ENCODE measurements around the gene MAZ.
"Not testable (repeated sequence)": the region's sequence is repeated elsewhere in the genome, so short reads cannot be mapped to it uniquely, and the experiment has no call there.

MAZ gene

DNA sequence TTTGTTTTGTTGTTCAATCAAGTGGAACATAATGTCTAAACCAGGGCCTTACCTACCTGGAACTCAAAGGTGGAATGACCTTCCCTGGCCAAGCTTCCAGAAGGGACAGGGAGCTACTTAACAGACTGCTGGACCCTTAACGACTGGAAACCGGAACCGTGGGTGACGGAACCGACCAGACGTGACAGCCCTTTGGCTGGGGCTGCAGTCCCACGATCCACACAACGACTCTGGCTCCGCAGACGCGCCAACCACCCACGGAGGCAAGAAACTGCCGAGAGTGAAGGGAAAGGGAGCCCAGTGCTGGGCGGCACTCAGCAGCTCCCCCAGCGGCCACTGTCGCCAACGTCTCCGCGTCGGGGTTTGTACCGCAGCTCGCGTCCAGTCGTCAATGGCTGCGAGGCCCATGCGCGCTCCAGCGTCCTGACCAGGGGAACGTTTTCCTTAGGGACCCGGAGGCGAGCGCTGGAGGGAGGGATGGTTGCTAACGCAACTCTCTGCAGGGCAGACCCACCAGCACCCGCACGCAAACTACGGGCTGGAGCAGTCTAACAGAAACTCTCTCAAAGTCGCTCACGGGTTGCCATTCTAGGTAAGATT, 21.3 kb upstream of the MAZ start:
- DNase-seq = peak; percentile 69

DNA sequence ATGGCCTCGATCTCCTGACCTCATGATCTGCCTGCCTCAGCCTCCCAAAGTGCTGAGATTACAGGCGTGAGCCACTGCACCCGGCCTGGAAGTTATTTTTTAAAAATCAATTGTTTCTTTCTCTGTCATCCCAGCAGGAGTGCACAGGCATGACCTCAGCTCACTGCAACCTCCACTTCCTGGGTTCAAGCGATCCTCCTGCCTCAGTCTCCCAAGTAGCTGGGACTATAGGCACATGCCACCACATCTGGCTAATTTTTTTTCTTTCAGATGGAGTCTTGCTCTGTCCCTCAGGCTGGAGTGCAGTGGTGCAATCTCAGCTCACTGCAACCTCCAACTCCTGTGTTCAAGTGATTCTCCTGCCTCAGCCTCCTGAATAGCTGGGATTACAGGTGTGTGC, 19.2 kb upstream of the MAZ start:
- not testable (repeated sequence) for DNase-seq

DNA sequence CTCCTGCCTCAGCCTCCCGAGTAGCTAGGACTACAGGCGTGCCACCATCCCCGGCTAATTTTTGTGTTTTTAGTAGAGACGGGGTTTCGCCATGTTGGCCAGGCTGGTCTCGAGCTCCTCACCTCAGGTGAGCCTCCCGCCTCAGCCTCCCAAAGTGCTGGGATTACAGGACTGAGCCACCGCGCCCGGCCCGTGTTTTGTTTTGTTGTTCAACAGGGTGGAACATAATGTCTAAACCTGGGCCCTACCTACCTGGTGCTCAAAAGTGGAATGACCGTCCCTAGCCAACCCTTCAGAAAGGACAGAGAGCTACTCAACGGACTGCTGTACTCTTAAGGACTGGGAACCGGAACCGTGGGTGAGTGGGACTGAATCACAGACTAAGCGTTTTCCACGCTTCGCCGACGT, 16.6 kb upstream of the MAZ start:
- no peak for DNase-seq

DNA sequence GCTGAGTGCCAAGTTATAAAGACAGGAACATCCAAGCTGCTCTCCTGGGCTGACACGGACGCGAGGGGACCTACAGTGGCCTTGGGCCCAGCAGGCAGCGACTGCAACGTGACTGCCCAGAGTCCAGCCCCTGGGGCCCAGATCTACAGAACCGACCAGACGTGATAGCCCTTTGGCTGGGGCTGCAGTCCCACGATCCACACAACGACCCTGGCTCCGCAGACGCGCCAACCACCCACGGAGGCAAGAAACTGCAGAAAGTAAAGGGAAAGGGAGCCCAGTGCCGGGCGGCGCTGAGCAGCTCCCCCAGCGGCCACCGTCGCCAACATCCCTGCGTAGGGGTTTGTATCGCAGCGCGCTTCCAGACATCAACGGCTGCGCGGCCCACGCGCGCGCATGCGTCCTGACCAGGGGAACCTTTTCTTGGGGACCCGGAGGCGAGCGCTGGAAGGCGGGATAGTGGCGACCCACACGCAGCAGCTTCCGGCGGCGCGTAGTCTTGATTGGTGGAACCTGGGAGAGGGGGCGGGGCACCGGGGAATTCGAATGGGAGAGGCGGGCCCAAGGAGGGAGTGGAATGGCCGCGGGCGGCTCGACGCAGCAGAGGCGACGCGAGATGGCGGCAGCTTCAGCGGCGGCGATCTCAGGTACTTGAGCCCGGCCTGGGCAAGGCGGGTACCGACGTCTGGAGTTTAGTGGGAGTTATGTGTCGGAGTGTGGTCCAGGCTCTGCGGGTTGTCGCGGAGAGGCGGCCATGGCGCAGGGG, 16.0 kb upstream of the MAZ start, which contains the start of gene KIF22:
KIF22 (plus strand) TSS at position 569 of the 766 bp plus-strand sequence; CDS start at position 578, 9 bp downstream.
- DNase-seq = peak; percentile 98

DNA sequence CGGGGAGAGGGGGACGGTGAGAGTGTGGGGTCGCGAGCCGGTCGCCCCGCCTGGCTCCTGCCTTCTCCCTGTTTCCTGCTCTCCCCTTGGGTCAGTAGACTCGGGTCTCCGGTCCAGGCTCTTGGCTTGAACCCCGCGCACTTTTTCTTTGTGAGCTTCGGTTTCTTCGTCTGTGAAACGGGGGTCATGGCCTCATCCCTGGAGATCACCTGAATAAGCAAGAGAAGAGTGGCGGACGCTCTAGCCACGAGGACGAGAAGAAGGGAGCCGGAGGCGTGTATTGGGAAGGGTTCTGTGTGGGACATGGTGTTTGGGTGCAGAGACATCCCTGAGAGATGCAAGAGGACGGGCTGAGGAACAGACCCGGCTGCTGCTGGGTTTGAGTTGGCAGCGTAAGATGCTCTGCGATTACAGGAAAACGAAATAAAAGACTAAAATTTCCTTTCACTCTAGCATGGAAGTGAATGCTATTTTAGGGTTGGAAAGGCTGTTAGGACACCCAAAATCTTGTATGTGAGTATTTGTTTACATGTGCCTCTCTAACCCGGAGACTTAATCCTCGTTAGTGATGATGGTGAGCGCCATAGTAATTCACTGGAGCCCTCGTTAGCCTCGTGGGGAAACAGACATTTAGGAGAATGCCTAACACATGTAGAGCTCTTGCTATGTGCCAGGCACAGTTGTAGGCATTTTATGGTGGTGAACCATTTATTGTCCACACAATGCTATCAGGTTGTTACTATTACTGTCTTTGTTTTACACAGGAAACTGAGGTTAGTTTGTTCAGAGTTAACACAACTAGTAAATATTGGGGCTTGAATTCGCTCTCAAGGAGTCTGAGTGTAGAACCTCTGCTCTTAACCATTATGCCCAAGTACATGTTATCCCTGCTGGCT, 15.1 kb upstream of the MAZ start:
- DNase-seq = peak; percentile 40

DNA sequence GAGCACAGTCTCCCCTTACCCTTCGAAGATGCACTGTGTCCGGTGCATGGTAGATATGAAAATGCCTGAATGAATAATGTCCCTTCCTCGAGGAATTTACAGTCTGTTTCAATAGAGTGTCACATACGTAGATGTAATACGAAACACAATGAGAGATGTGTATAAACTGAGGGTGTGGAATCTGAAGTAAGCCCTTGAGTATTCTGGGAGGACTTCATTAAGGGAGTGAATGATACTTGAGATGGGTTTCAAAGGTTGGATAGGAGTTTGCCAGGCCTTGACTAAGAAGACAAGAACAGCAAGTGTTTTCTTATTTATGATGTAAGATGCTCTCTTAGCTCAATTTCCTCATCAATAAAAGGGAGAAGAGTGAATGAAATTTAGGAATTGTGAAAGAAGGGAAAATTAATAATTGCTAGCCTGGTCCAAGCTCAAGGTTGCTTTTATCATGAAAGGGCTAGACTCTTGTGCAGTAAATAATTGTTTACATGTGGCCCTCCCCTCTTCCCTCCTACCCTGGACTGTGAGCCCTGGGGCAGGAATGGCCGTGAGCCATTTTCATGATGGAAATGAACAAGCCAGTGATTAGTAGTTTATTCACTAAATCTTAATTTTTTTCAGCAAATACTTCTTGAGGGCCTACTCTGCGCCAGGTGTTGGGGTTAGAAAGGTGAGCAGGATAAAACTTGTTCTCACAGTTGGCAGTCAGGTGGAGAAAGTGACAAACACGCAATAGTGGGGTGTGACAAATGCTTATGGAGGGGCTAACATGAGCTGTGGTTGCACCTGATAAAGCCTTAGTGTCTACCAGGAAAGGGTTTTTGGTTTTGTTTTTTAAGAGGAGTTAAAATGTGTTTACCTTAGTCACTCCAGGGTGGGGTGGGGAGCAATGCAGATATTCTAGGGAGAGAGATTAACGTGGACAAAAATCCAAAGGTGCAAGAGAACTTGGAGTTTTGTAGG, 14.2 kb upstream of the MAZ start:
- peak; percentile 58 for DNase-seq

DNA sequence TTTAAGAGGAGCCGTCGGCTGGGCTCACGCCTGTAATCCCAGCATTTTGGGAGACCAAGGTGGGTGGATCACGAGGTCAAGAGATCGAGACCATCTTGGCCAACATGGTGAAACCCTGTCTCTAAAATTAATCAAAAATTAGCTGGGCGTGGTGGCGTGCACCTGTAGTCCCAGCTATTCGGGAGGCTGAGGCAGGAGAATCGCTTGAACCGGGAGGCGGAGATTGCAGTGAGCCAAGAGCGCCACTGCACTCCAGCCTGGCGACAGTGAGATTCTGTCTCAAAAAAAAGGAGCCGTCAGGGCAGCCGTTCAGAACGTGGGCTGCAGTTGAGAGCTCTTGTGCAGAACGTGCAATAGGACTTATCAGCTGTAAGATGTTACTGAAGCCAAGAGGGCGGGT, 13.2 kb upstream of the MAZ start:
- DNase-seq = not testable (repeated sequence)

DNA sequence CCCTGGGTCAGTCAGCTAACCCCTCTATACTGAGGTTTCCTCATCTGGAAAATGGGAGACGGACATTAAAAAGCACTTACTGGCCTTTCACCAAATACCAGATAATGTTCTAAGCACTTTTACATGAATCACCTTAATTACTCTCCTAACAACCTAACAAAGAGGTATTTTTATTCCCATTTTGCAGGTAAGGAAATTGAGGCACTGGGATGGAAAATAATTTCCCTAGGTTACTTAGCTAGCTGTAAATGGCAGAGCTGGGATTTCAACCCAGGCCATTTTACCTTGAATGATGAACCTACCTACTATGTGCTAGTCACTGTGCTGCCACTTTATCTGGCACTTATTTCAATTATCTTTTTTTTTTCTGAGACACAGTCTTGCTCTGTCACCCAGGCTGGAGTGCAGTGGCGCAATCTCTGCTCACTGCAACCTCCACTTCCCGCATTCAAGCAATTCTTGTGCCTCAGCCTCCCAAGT, 12.1 kb upstream of the MAZ start:
- DNase-seq = no peak

DNA sequence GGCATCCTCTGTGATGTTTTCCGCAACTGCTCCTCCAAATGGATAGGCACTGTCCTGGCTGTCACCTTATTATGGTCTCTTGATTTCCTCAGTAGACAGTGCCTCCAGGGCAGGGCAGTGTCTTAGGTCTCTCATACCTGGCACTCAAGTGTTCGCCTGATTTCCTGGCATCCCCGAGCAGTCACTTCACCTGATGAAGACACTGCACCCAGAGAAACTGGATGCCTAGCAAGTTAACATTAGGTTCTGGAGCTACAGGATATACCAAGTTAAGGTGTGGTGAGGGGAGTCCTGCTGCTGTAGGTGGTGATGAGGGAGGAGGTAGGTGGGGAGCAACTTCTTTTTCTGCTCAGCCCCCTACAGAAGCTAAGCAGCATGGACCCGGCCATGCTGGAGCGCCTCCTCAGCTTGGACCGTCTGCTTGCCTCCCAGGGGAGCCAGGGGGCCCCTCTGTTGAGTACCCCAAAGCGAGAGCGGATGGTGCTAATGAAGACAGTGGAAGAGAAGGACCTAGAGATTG, 3.9 kb upstream of the MAZ start:
- DNase-seq = no peak

DNA sequence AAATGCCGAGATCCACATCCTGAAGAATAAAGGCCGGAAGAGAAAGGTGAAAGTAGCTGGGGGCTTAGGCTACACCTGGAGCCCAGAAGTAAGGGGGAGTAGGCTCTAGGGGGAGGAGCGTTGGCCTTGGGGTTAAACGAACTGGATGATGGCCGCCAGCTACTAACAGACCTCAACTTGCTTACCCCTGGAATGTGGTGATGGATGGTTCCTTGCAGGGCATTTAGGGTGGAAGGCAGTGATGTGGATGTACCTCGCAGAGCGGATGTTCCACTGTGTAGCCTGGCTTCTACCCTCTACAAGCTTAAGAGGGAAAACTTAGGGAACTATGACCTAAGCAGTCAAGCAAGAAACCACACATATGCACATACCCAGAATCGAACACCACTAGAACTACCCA, 2.3 kb upstream of the MAZ start:
- no peak for DNase-seq

DNA sequence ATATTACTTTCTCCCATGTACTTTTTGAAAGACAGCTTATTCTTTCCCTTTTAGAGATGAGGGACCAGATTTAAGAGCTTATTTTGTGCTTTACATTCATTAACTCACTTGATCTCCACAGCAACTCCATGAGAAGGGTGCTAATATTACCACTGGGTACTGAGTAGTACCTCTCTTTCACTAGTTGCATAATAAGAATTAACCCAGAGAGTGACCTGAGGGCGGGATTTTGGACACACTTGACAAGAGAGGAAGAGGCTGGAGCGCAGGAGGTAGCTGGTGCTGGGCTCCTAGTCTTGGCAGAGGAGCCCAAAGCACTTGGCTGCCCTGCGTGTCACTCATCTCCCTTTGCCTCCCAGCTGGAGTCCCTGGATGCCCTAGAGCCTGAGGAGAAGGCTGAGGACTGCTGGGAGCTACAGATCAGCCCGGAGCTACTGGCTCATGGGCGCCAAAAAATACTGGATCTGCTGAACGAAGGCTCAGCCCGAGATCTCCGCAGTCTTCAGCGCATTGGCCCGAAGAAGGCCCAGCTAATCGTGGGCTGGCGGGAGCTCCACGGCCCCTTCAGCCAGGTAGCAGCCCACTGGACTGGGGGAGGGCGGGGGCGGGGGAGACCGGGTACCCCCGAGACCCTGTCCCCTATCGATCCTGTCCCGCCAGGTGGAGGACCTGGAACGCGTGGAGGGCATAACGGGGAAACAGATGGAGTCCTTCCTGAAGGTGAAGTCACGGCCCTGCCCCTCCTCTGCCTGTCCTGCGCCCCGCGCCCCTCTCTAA, 1.7 kb upstream of the MAZ start:
- peak; percentile 55 for DNase-seq

DNA sequence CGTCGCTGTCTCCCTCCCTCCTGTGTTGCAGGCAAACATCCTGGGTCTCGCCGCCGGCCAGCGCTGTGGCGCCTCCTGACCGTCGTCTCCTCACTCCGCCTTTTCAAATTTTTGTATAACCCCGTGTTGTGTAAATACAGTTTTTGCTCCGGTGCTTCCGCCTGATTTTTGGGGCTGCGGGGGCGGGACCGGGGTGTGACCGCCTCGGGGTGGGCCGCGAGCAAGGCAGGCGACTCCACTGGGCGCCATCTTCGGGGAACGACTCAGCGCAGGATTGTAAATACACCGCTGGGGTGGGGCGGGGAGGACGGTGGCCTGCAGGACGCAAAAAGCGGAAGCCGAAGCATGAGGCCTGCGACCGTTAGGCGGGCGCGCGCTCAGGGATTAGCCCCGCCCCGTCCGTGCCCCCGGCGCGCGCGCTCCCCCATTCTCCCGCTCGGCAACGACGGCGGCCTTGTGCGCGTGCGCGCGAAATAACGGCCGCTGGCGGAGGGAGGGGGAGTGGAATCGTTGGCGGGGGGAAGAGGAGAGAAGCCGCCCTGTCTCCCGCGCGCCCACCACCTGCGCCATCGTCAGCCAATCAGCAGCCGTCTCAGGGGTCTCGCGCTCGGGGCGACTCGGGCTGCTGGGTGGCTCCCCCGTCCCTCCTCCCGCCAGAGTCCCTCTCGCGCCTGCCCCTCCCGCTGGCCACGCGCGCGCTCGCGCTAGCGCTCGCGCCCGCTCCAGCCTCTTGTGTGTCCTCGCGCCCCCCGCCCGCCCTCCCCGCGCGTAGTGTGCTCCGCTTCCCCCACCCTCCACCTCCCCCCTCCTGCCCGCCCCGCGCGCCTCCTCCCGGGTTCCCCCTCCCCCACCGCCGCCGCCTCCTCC, 864 bp upstream of the MAZ start:
- peak; percentile 96 for DNase-seq

DNA sequence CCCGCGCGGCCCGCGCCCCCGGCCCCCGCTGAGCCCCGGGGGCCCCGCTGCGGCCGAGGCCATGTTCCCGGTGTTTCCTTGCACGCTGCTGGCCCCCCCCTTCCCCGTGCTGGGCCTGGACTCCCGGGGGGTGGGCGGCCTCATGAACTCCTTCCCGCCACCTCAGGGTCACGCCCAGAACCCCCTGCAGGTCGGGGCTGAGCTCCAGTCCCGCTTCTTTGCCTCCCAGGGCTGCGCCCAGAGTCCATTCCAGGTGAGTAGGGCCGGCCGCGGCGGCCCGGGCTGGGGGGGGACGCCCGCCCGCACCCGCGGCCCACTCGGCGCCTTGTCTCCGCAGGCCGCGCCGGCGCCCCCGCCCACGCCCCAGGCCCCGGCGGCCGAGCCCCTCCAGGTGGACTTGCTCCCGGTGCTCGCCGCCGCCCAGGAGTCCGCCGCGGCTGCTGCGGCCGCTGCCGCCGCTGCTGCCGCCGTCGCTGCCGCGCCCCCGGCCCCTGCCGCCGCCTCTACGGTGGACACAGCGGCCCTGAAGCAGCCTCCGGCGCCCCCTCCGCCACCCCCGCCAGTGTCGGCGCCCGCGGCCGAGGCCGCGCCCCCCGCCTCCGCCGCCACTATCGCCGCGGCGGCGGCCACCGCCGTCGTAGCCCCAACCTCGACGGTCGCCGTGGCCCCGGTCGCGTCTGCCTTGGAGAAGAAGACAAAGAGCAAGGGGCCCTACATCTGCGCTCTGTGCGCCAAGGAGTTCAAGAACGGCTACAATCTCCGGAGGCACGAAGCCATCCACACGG, 504 bp downstream of the MAZ start:
- peak; percentile 72 for DNase-seq

DNA sequence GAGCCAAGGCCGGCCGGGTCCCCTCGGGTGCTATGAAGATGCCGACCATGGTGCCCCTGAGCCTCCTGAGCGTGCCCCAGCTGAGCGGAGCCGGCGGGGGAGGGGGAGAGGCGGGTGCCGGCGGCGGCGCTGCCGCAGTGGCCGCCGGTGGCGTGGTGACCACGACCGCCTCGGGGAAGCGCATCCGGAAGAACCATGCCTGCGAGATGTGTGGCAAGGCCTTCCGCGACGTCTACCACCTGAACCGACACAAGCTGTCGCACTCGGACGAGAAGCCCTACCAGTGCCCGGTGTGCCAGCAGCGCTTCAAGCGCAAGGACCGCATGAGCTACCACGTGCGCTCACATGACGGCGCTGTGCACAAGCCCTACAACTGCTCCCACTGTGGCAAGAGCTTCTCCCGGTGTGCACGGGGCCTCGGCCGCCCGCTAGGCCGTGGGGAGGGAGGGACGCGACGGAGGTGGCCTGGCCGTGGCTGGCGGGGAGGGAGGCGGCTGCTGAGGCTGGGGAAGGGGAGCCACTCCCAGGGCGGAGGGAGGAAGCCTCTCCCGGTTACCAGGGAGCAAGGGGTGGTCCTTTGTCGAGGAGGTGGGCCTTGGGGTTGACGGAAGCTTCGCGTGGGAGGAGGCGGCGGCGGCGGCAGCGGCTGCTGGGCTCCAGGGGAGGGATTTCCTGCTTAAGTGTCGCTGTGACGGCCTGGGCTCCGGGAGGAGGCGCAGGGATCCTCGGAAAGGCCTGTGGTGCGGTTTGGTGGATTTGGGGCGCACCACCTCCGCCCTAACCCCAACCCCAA, 1.3 kb downstream of the MAZ start:
- peak; percentile 95 for DNase-seq

DNA sequence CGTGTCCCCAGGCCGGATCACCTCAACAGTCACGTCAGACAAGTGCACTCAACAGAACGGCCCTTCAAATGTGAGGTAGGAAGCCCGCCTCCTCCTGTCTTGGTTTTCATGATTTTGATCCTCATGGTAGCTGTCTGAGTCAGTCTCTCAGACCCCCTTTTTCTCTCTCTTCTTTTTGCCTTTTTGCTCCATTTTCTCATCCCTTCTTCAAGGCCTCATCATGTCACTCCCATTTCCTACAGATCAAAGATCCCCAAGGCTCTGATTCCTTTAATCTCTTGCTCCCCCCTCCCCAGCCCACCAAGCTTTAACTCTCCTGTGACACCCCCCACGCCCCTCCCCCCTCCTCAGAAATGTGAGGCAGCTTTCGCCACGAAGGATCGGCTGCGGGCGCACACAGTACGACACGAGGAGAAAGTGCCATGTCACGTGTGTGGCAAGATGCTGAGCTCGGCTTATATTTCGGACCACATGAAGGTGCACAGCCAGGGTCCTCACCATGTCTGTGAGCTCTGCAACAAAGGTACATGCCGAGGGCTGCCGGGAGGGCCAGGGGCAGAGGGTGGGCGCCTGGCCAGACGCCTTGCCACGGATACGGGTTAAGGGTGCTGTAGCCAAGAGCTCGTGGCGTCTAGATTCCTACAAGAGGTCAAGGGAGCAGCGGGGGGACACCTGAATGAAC, 2.0 kb downstream of the MAZ start:
- no peak for DNase-seq

DNA sequence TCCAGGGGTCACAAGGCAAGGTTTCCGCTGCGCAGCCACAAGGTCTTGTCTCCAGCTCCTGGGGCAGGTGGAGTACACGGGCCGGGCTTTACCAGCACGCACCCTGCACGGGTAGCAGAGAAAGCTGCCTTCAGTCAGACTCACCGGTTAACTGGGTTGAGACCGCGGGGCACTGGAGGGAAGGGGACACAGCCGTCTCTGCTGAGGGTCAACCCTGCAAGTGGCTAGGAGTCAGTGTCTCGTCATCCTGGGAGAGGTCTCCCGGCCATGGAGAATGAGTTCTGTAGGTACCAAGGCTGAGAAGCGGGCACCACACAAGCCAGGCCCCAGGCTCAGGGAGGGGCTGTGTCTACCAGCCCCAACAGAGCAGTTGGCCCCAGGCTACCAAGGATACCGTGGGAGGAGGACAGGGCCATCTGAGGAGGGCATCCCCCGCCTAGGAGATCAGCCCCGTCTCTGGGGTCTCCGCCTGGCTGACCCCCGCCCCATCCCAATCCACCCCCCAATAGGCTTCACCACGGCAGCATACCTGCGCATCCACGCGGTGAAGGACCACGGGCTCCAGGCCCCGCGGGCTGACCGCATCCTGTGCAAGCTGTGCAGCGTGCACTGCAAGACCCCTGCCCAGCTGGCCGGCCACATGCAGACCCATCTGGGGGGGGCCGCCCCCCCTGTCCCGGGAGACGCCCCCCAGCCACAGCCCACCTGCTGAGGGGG, 2.9 kb downstream of the MAZ start:
- DNase-seq = no peak

Data from hematopoietic multipotent progenitor cell treated with erythropoietin and hydrocortisone succinate and interleukin-3 and kit ligand, for 8 days (in vitro differentiated cells).